SJSA1 (cell line): ENCODE measurements around the gene SPOCK1. TPM values are rescaled to one million over a fixed set of nuclear protein-coding genes. Genes with fewer than 3 reads are reported as not detected.

ENCODE experiments used
- DNase-seq, 2 experiments: peaks; one replicate each; pipeline ENCODE4 v3.0.0-alpha.2; 2015 to 2020; ENCODE audit warnings: low spot score in 2 of 2, low read depth in 1 of 2
- H3K27ac ChIP-seq: fragments of 250-450 bp; sonication (Bioruptor Pico); 2 replicates; pipeline ENCODE4 v1.5.1; 2020; ENCODE audit warnings: mild to moderate bottlenecking, moderate library complexity
- H3K27me3 ChIP-seq: fragments of 250-450 bp; sonication (Bioruptor Pico); replicated peaks from 2 replicates; pipeline ENCODE4 v1.5.1; 2020; ENCODE audit warnings: mild to moderate bottlenecking, moderate library complexity
- H3K36me3 ChIP-seq: fragments of 250-450 bp; sonication (Bioruptor Pico); 2 replicates; pipeline ENCODE4 v1.5.1; 2020; ENCODE audit warnings: mild to moderate bottlenecking
- H3K4me1 ChIP-seq: fragments of 250-450 bp; sonication (Bioruptor Pico); replicated peaks from 2 replicates; pipeline ENCODE4 v1.6.1; 2021; ENCODE audit warnings: mild to moderate bottlenecking
- H3K4me3 ChIP-seq: fragments of 250-450 bp; sonication (Bioruptor Pico); 2 replicates; pipeline ENCODE4 v1.5.1; 2020; ENCODE audit warnings: mild to moderate bottlenecking
- H3K9me3 ChIP-seq: fragments of 250-450 bp; sonication (Bioruptor Pico); replicated peaks from 2 replicates; pipeline ENCODE4 v1.5.1; 2020; ENCODE audit warnings: mild to moderate bottlenecking
- total RNA-seq: library from RNA; depleted of rRNA; stranded (reverse); fragments of >200 nt; shearing (Covaris generic); gene quantifications from 2 replicates; pipeline ENCODE4 v1.2.3, GENCODE V29; 2014

SPOCK1 gene
- total RNA-seq, 1 experiment from 2014 or later = 0.95 TPM

DNA sequence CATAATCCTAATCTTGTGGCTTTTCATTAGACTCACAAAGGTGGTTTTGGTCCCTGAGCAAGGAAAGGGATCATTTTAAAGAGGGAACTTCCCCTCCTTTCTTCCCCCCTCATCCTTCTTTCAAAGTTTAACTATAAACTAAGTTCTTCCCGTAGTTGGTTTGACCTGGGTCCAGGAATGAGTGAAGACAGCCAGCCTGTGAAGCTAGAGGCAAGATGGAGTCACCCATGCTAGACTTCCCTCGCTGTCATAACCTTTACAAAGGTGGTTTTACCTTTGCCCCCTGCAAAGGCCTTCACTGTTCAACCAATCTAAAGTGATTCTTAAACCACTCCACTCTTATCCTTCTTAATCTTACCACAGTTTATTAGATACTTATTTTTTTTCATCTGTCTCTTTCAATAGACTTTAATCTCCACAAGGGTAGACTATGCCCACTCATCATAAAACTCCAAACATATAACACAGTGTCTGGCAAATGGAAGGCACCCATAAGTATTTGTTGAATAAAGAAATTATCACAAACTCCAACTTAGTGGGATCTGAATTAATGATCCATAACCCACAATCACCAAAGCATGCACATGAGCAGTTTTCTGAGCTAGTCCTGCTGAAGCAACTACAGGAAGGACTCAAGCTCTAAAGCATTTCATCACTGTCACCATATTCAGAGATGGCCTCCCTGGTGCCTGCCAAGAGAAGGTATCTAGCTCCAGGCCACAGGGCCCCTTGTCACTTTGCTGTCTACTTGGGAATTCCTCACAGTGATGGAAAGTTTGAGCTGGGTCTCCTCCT, 369.0 kb downstream of the SPOCK1 start:
- no peak overlapping the region for H3K27ac ChIP-seq
- H3K36me3 ChIP-seq = no peaks in the 10 kb centered on the region
- no peak for DNase-seq
- H3K4me1 ChIP-seq = no peaks in the 10 kb centered on the region
- H3K9me3 ChIP-seq = no peaks in the 10 kb centered on the region
- H3K27me3 ChIP-seq = no peaks in the 10 kb centered on the region; the same call in 1 of the 2 replicates
- H3K4me3 ChIP-seq = no peak overlapping the region

DNA sequence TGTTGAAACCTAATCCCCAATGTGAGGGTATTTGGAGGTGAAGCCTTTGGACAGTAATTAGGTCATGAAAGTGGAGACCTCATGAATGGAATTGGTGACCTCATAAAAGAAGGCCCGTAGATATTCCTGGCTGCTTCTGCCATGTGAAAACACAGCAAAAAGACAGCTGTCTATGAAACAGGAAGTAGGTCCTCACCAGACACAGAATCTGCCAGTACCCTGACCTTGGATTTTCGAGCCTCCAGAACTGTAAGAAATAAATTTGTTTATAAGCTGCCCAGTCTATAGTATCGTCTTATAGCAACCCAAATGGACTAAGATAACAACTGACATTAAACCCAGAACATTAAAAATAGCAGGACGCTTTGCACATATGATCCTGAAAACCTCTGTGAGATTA, 371.1 kb downstream of the SPOCK1 start:
- H3K4me3 ChIP-seq = no peak overlapping the region
- no peaks in the 10 kb centered on the region for H3K36me3 ChIP-seq
- no peaks in the 10 kb centered on the region for H3K9me3 ChIP-seq
- no peaks in the 10 kb centered on the region for H3K27me3 ChIP-seq
- H3K4me1 ChIP-seq = no peaks in the 10 kb centered on the region
- DNase-seq = no peak
- H3K27ac ChIP-seq = no peak overlapping the region

- no peak for DNase-seq
- no peaks in the 10 kb centered on the region for H3K27me3 ChIP-seq
- H3K36me3 ChIP-seq = no peaks in the 10 kb centered on the region
- H3K9me3 ChIP-seq = no peaks in the 10 kb centered on the region
- no peak overlapping the region for H3K27ac ChIP-seq
- no peak overlapping the region for H3K4me3 ChIP-seq
- no peaks in the 10 kb centered on the region for H3K4me1 ChIP-seq
These were observed 372.3 kb downstream of the SPOCK1 start for GRCh38 chr5:137126829-137127228.

DNA sequence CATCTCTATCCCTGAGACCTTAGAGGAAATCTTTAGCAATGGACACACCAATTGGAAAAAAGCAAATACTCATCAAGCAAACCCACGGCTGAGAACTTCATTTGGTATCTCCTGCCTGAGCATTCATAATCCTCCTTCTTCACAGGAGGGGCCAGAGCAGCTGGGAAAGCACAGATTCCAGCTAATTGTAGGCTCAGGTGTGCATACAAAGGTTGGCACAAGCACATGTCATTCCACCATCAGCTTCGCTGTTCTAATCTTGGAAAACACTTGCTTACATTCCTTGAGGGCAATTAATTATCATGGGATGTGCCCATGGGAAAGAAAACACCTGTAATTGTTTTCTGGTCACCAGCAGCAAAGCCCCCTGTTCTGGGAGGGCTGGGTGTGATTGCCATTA, 376.6 kb downstream of the SPOCK1 start:
- Histone ChIP-seq H3K9me3 (no peaks in the 10 kb centered on the region), H3K4me3 (no peak overlapping the region), H3K27me3 (no peaks in the 10 kb centered on the region; the same call in 1 of the 2 replicates), H3K27ac (no peak overlapping the region), H3K4me1 (no peaks in the 10 kb centered on the region), H3K36me3 (no peaks in the 10 kb centered on the region)
- DNase-seq = no peak

GRCh38 chr5:137122075-137122474, 377.1 kb downstream of the SPOCK1 start:
- H3K4me3 ChIP-seq = no peak overlapping the region
- no peaks in the 10 kb centered on the region for H3K4me1 ChIP-seq
- no peaks in the 10 kb centered on the region; the same call in 1 of the 2 replicates for H3K27me3 ChIP-seq
- no peaks in the 10 kb centered on the region for H3K9me3 ChIP-seq
- H3K27ac ChIP-seq = no peak overlapping the region
- no peak for DNase-seq
- no peaks in the 10 kb centered on the region for H3K36me3 ChIP-seq

DNA sequence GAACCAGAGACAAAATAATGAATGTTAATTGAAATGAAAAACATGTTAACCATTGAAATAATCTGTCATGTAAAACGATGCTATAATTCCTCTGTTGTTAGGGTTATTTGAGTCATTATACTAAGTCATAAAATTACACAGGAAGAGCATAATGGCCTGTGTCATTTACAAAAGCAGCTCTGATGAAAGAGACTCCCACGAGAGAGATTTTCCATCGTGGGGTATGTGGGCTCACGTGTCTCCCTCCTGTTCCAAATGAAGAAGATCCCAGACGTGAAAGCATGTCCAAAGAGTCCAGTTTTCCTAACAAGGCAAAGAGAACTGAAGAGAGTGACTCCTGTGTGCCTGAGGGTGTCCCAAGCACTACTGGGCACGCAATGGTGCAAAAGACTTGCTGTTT, 379.8 kb downstream of the SPOCK1 start:
- no peaks in the 10 kb centered on the region; the same call in 1 of the 2 replicates for H3K27me3 ChIP-seq
- H3K27ac ChIP-seq = no peak overlapping the region
- no peak overlapping the region for H3K4me3 ChIP-seq
- no peak for DNase-seq
- H3K4me1 ChIP-seq = no peaks in the 10 kb centered on the region
- no peaks in the 10 kb centered on the region for H3K9me3 ChIP-seq
- H3K36me3 ChIP-seq = no peaks in the 10 kb centered on the region

DNA sequence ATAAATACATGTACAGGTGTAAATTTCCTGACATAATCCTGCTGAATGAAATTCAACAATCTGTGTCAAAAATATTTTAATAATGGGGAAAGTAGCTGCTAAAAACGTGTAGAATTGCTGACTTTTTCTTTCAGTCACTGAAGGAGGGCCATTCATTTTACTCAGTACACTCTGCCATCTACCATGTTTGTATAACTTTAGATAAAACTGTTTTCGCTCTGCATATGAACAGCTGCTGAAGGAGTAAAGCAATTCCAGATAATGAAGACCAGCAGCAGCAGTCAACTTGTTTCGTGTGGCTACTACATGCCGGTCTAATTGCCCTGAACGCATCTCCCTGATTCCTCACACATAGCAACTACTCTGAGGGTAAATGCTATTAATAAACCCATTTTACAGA, 380.5 kb downstream of the SPOCK1 start:
- Histone ChIP-seq H3K4me3 (no peak overlapping the region), H3K27ac (no peak overlapping the region), H3K27me3 (no peaks in the 10 kb centered on the region; the same call in 1 of the 2 replicates), H3K9me3 (no peaks in the 10 kb centered on the region), H3K4me1 (no peaks in the 10 kb centered on the region), H3K36me3 (no peaks in the 10 kb centered on the region)
- DNase-seq = no peak

DNA sequence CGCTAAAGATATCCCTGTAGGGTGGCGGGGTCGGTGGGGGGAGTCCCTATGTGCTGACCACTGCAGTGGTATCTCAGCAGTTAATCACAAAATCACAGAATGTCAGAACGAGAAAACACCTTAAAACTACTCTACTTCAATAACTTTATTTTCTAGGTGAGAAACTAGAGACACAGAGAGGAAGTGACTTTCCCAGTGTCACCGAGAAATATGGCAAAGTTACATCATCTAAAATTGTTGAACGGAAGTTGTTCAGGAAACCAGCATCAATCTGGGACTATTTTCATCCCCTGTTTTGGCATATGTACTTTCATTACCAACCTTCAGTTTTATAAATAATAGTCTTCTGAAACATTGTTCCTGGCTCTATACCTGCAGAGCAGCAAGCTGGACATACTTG, 384.0 kb downstream of the SPOCK1 start:
- no peak overlapping the region for H3K27ac ChIP-seq
- no peak overlapping the region for H3K4me3 ChIP-seq
- DNase-seq = no peak
- no peaks in the 10 kb centered on the region; the same call in 1 of the 2 replicates for H3K27me3 ChIP-seq
- H3K9me3 ChIP-seq = no peaks in the 10 kb centered on the region
- H3K4me1 ChIP-seq = no peaks in the 10 kb centered on the region
- no peaks in the 10 kb centered on the region for H3K36me3 ChIP-seq

GRCh38 chr5:137114529-137114928, 384.6 kb downstream of the SPOCK1 start:
- Histone ChIP-seq H3K4me1 (no peaks in the 10 kb centered on the region), H3K4me3 (no peak overlapping the region), H3K36me3 (no peaks in the 10 kb centered on the region), H3K27ac (no peak overlapping the region), H3K9me3 (no peaks in the 10 kb centered on the region), H3K27me3 (no peaks in the 10 kb centered on the region; the same call in 1 of the 2 replicates)
- DNase-seq = no peak

DNA sequence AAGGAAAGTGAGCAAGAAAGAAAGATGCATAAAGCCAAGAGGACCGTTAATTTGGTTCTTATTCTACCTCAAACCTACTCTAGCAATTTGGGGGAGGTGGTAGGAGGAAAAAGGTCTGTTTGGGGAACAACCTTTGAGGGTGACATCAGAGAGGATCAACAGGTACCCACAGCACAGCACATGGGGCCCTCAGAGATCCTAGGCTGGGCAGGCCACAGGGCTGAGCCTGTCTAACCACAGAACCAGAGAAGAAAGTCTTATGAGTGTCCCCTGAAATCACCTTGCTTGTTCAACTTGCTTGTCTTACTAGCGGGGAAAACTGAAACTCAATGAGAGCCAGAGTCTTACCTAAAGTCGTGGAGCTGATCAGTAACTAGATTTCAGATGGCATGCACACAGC, 385.2 kb downstream of the SPOCK1 start:
- Histone ChIP-seq H3K27me3 (no peaks in the 10 kb centered on the region; the same call in 1 of the 2 replicates), H3K4me3 (no peak overlapping the region), H3K9me3 (no peaks in the 10 kb centered on the region), H3K4me1 (no peaks in the 10 kb centered on the region), H3K27ac (no peak overlapping the region), H3K36me3 (no peaks in the 10 kb centered on the region)
- no peak for DNase-seq

- Histone ChIP-seq H3K27ac (no peak overlapping the region), H3K36me3 (no peaks in the 10 kb centered on the region), H3K27me3 (no peaks in the 10 kb centered on the region; the same call in 1 of the 2 replicates), H3K9me3 (no peaks in the 10 kb centered on the region), H3K4me3 (no peak overlapping the region), H3K4me1 (no peaks in the 10 kb centered on the region)
- DNase-seq = no peak
These were observed 386.0 kb downstream of the SPOCK1 start for GRCh38 chr5:137113161-137113560.

GRCh38 chr5:137105351-137106035, 393.6 kb downstream of the SPOCK1 start:
- no peak for DNase-seq
- no peak overlapping the region for H3K4me3 ChIP-seq
- no peaks in the 10 kb centered on the region for H3K9me3 ChIP-seq
- H3K27ac ChIP-seq = no peak overlapping the region
- no peaks in the 10 kb centered on the region for H3K4me1 ChIP-seq
- H3K36me3 ChIP-seq = no peaks in the 10 kb centered on the region
- 0 out of 2 replicates have a peak, but pooled peaks cover 6% of the 10 kb centered on the region for H3K27me3 ChIP-seq

DNA sequence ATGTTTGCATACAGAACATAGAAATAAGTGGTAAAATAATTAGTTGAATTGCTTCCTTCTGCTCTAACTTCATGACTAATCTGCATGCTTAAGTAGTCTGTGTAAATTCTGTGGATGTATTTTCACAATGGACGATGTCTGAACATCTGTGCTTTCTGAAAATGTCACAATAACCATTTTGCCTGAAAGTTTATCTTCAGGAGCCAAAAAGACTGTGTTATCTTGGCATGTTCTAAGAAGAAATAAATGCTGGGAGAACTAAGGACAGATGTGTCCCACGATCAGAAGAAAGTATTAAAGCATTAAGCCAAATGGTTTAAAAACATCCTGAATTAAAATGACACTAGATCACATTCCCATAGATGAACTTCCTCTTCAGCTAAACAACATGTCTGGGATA, 397.6 kb downstream of the SPOCK1 start:
- H3K36me3 ChIP-seq = no peaks in the 10 kb centered on the region
- no peaks in the 10 kb centered on the region for H3K4me1 ChIP-seq
- H3K9me3 ChIP-seq = no peaks in the 10 kb centered on the region
- DNase-seq = no peak
- no peak overlapping the region for H3K27ac ChIP-seq
- H3K4me3 ChIP-seq = no peak overlapping the region
- H3K27me3 ChIP-seq = 0 out of 2 replicates have a peak, but pooled peaks cover 6% of the 10 kb centered on the region

- no peak overlapping the region for H3K4me3 ChIP-seq
- H3K27ac ChIP-seq = no peak overlapping the region
- no peak for DNase-seq
- H3K4me1 ChIP-seq = no peaks in the 10 kb centered on the region
- H3K36me3 ChIP-seq = no peaks in the 10 kb centered on the region
- no peaks in the 10 kb centered on the region for H3K9me3 ChIP-seq
- H3K27me3 ChIP-seq = 0 out of 2 replicates have a peak, but pooled peaks cover 6% of the 10 kb centered on the region
These were observed 399.5 kb downstream of the SPOCK1 start for GRCh38 chr5:137099651-137100050.
